Measurements from ENCODE around the gene KIF27.
"Not testable (repeated sequence)": the region's sequence is repeated elsewhere in the genome, so short reads cannot be mapped to it uniquely, and the experiment has no call there.

- not testable (repeated sequence) for TF ChIP-seq CTCF, POLR2A (IDR thresholded peaks at IDR 0.05)
Observed at GRCh38 chr9:83809213-83809612, 112.0 kb downstream of the KIF27 start.
